DND-41 (cell line): ENCODE measurements around the gene ZNF800.

ENCODE experiments used
- EZH2 ChIP-seq: IDR thresholded peaks from 3 replicates; pipeline ENCODE4 v1.6.1; 2012; ENCODE audit warnings: borderline replicate concordance, low read depth, mild to moderate bottlenecking, moderate library complexity, low read length, inconsistent platforms; ENCODE audit not compliant: severe bottlenecking
- TF ChIP-seq, protein P1 (sequence below): IDR thresholded peaks from 2 replicates; pipeline ENCODE4 v1.5.1; 2012; ENCODE audit warnings: borderline replicate concordance, low read length, moderate library complexity, mild to moderate bottlenecking; ENCODE audit not compliant: poor library complexity, severe bottlenecking; ENCODE audit errors: extremely low read depth

DNA sequence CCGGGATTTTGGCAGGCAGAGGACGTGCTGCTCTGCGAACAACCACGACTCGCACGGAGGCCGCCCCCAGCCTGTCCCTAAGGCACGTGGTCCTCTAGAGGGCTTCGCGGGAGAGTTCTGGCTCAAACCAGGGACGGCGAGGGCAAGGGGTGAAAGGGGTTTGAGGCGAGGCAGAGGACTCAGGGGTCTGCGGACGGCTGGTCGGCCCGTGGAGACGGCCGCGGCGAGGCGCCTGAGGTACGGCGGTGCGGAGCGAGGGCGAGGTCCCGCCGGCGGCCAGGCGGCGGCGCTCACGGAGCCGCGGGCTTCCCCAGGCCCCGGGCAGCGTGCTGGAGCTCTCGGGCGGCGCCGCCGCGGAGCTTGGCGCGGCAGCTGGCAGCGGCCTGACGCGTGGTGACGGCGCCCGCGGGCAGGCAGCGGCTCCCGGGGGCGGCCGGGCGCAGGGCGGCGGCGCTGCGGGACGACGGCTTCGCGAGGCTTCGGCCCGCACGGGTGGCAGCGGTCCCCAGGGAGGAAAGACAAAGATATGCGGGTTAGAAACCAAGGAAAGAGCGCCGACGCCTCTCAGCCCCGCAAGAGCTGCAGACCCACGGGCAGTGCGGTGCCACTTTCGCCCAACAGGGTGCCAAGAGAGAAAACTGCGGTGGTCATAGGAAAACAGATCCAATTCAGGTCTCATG, 44.8 kb downstream of the ZNF800 start:
- TF ChIP-seq, protein P1, sequence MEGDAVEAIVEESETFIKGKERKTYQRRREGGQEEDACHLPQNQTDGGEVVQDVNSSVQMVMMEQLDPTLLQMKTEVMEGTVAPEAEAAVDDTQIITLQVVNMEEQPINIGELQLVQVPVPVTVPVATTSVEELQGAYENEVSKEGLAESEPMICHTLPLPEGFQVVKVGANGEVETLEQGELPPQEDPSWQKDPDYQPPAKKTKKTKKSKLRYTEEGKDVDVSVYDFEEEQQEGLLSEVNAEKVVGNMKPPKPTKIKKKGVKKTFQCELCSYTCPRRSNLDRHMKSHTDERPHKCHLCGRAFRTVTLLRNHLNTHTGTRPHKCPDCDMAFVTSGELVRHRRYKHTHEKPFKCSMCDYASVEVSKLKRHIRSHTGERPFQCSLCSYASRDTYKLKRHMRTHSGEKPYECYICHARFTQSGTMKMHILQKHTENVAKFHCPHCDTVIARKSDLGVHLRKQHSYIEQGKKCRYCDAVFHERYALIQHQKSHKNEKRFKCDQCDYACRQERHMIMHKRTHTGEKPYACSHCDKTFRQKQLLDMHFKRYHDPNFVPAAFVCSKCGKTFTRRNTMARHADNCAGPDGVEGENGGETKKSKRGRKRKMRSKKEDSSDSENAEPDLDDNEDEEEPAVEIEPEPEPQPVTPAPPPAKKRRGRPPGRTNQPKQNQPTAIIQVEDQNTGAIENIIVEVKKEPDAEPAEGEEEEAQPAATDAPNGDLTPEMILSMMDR, result no peak
- no peak for TF ChIP-seq EZH2
